GM12878 (cell line): ENCODE results near the gene AANAT. TPM values are rescaled to one million over a fixed set of nuclear protein-coding genes. Genes with fewer than 3 reads are reported as not detected.

ENCODE experiments used
- ATF3 ChIP-seq: IDR thresholded peaks from 2 replicates; pipeline ENCODE4 v1.6.1; 2011; ENCODE audit warnings: low read depth, mild to moderate bottlenecking, low read length, moderate library complexity, borderline replicate concordance; ENCODE audit errors: extremely low read depth
- ATF7 ChIP-seq: fragments of 450-650 bp; IDR thresholded peaks from 2 replicates; pipeline ENCODE4 v1.6.1; 2016; ENCODE audit warnings: low read depth, mild to moderate bottlenecking
- CBFB ChIP-seq: IDR thresholded peaks from 2 replicates; pipeline ENCODE4 v1.6.1; 2016; ENCODE audit warnings: antibody characterized with exemption, low read depth
- DPF2 ChIP-seq: fragments of 450-650 bp; IDR thresholded peaks from 2 replicates; pipeline ENCODE4 v1.6.1; 2017; ENCODE audit warnings: mild to moderate bottlenecking
- E2F8 ChIP-seq: fragments of 450-650 bp; IDR thresholded peaks from 2 replicates; pipeline ENCODE4 v1.6.1; 2018; ENCODE audit warnings: mild to moderate bottlenecking, low read depth, moderate library complexity; ENCODE audit not compliant: partially characterized antibody
- EZH2 ChIP-seq: IDR thresholded peaks from 2 replicates; pipeline ENCODE4 v1.6.1; 2012; ENCODE audit warnings: low read depth, mild to moderate bottlenecking, control low read depth, inconsistent platforms, low read length, borderline replicate concordance; ENCODE audit not compliant: control insufficient read depth
- GATAD2B ChIP-seq: fragments of 450-650 bp; conservative IDR thresholded peaks from 2 replicates; pipeline ENCODE4 v1.6.1; 2017; ENCODE audit warnings: low read depth, mild to moderate bottlenecking, moderate library complexity
- IRF3 ChIP-seq: fragments of 450-650 bp; IDR thresholded peaks from 2 replicates; pipeline ENCODE4 v1.6.1; 2014; ENCODE audit warnings: mild to moderate bottlenecking
- KDM1A ChIP-seq: fragments of 200-600 bp; sonication (generic); IDR thresholded peaks from 2 replicates; pipeline ENCODE4 v1.6.1; 2016; ENCODE audit warnings: borderline replicate concordance
- MAX ChIP-seq: IDR thresholded peaks from 2 replicates; pipeline ENCODE4 v1.6.1; 2012; ENCODE audit warnings: low read depth, low read length, improper control_type of control experiment
- NRF1 ChIP-seq: conservative IDR thresholded peaks from 2 replicates; pipeline ENCODE4 v1.6.1; 2011; ENCODE audit warnings: mild to moderate bottlenecking, low read depth, low read length, improper control_type of control experiment
- PBX3 ChIP-seq: IDR thresholded peaks from 2 replicates; pipeline ENCODE4 v1.6.1; 2011; ENCODE audit warnings: mild to moderate bottlenecking, low read depth, low read length, moderate library complexity; ENCODE audit not compliant: insufficient replicate concordance
- PKNOX1 ChIP-seq: fragments of 450-650 bp; IDR thresholded peaks from 2 replicates; pipeline ENCODE4 v1.6.1; 2016; ENCODE audit warnings: mild to moderate bottlenecking
- POLR2A ChIP-seq: IDR thresholded peaks from 2 replicates; pipeline ENCODE4 v1.6.1; 2011; ENCODE audit warnings: low read depth, mild to moderate bottlenecking, low read length
- RELA ChIP-seq: fragments of 450-650 bp; IDR thresholded peaks from 2 replicates; pipeline ENCODE4 v1.8.0; 2014; ENCODE audit warnings: borderline replicate concordance; ENCODE audit not compliant: partially characterized antibody
- RELB ChIP-seq: fragments of 450-650 bp; IDR thresholded peaks from 2 replicates; pipeline ENCODE4 v1.6.1; 2017; ENCODE audit warnings: low read depth, mild to moderate bottlenecking, moderate library complexity
- SREBF2 ChIP-seq: IDR thresholded peaks from 2 replicates; pipeline ENCODE4 v1.6.1; 2012; ENCODE audit warnings: mild to moderate bottlenecking, low read length
- STAT1 ChIP-seq: fragments of 450-650 bp; conservative IDR thresholded peaks from 2 replicates; pipeline ENCODE4 v1.6.1; 2014; ENCODE audit warnings: antibody characterized with exemption, mild to moderate bottlenecking
- TCF12 ChIP-seq: IDR thresholded peaks from 2 replicates; pipeline ENCODE4 v1.6.1; 2011; ENCODE audit warnings: low read depth, mild to moderate bottlenecking, low read length
- TCF3 ChIP-seq: IDR thresholded peaks from 2 replicates; pipeline ENCODE4 v1.6.1; 2012; ENCODE audit warnings: low read depth, mild to moderate bottlenecking, low read length, borderline replicate concordance; ENCODE audit not compliant: insufficient read depth
- ZZZ3 ChIP-seq: IDR thresholded peaks from 2 replicates; pipeline ENCODE4 v1.6.1; 2011; ENCODE audit warnings: low read depth; ENCODE audit not compliant: control insufficient read depth, insufficient read length
- polyA plus RNA-seq, 11 experiments: library from polyadenylated mRNA; depleted of rRNA in 4 of 11; unstranded in 6 of 11; stranded (reverse) in 5 of 11; fragments of >200 nt; fragmentation: Nextera tagmentation in 4 of 11; fragmentation: Illumina TruSeq in 1 of 11; extraction: Ambion mirVana in 4 of 11; extraction: Trizol in 1 of 11; gene quantifications; 1 replicate in 1 of 11; 2 replicates in 10 of 11; pipeline versions ENCODE4 v1.2.1 to v1.2.3, GENCODE V29; 2011 to 2016; ENCODE audit warnings: inconsistent platforms in 2 of 11, missing spikeins in 2 of 11, low read depth in 1 of 11
- total RNA-seq, 4 experiments: library from RNA; depleted of rRNA in 3 of 4; stranded (reverse); fragments of >200 nt in 3 of 4; fragmentation: Illumina TruSeq in 1 of 4; extraction: Trizol in 1 of 4; gene quantifications; 2 replicates each; pipeline versions ENCODE4 v1.2.1 to v1.2.3, GENCODE V29; 2013 to 2021

The AANAT gene
- total and polyA plus RNA-seq, 10 of the 15 experiments (the other 5 are each of a cell fraction or from before 2014, with no cell fraction given): 0.23 TPM; not detected in 9

- TF ChIP-seq PKNOX1 (peak; percentile 30; the same call in 1 of the 2 replicates), RELB (peak; percentile 54), ATF7 (0 out of 2 replicates have a peak, but pooled peaks have one; percentile 16), E2F8 (no peak), IRF3 (no peak), CBFB (no peak), TCF12 (0 out of 2 replicates have a peak, but pooled peaks have one; percentile 10), TCF3 (0 out of 2 replicates have a peak, but pooled peaks have one; percentile 16), STAT1 (no peak), EZH2 (no peak), MAX (no peak; the same call in 1 of the 2 replicates), PBX3 (no peak), DPF2 (peak; percentile 68; the same call in 1 of the 2 replicates), GATAD2B (peak; percentile 81), RELA (peak; percentile 94), SREBF2 (no peak), NRF1 (no peak), KDM1A (no peak), POLR2A (peak; percentile 64), ATF3 (no peak), ZZZ3 (no peak)
Observed at GRCh38 chr17:76497979-76498875, 30.8 kb downstream of the AANAT start (continued).
